Naive B cell (primary cell): ENCODE measurements around the gene ZNF761. TPM values are rescaled to one million over a fixed set of nuclear protein-coding genes. Genes with fewer than 3 reads are reported as not detected.
"Not testable (repeated sequence)": the region's sequence is repeated elsewhere in the genome, so short reads cannot be mapped to it uniquely, and the experiment has no call there.

Source experiments
- ATAC-seq, 2 donors: fragments of 150-1000 bp; cut with Tn5 transposase; 2 replicates each; pipeline ENCODE4 v1.10.0; 2021; ENCODE audit warnings: low read depth in 2 of 2, mild to moderate bottlenecking in 2 of 2, moderate library complexity in 2 of 2
- DNase-seq: peaks from one replicate; pipeline ENCODE4 v3.0.0; 2022
- H3K27ac Mint-ChIP-seq, 6 donors: one replicate each; pipeline ENCODE4 v1.8.0; 2020 to 2022; ENCODE audit warnings: mild to moderate bottlenecking in 6 of 6, mixed read lengths in 6 of 6, moderate library complexity in 5 of 6, inconsistent platforms in 2 of 6
- H3K27me3 Mint-ChIP-seq, 3 donors: one replicate each; pipeline ENCODE4 v1.8.0; 2021 to 2022; ENCODE audit warnings: mixed read lengths in 3 of 3, mild to moderate bottlenecking in 1 of 3
- H3K36me3 Mint-ChIP-seq, 2 donors: one replicate each; pipeline ENCODE4 v1.8.0; 2020 to 2022; ENCODE audit warnings: mixed read lengths in 2 of 2, inconsistent platforms in 1 of 2, mild to moderate bottlenecking in 1 of 2
- H3K4me1 Mint-ChIP-seq, 3 donors: one replicate each; pipeline ENCODE4 v1.8.0; 2020 to 2022; ENCODE audit warnings: mixed read lengths in 3 of 3, inconsistent platforms in 1 of 3, mild to moderate bottlenecking in 1 of 3, moderate library complexity in 1 of 3
- H3K4me3 Mint-ChIP-seq, 8 donors: one replicate each; pipeline ENCODE4 v1.8.0; 2020 to 2022; ENCODE audit warnings: mild to moderate bottlenecking in 8 of 8, mixed read lengths in 8 of 8, moderate library complexity in 8 of 8, inconsistent platforms in 2 of 8
- H3K9me3 Mint-ChIP-seq, 7 donors: one replicate each; pipeline ENCODE4 v1.8.0; 2020 to 2022; ENCODE audit warnings: mixed read lengths in 7 of 7, mild to moderate bottlenecking in 5 of 7, inconsistent platforms in 2 of 7, moderate library complexity in 1 of 7
- polyA plus RNA-seq, 6 donors: library from polyadenylated mRNA; unstranded; fragments of 300-500 nt; fragmentation: Illumina TruSeq; gene quantifications; one replicate each; pipeline ENCODE4 v1.2.3, GENCODE V29; 2021; ENCODE audit warnings: low read depth in 6 of 6

ZNF761 gene
- polyA plus RNA-seq, 6 donors from 2014 or later = 6.4 to 18.3 (median 11.6) TPM

DNA sequence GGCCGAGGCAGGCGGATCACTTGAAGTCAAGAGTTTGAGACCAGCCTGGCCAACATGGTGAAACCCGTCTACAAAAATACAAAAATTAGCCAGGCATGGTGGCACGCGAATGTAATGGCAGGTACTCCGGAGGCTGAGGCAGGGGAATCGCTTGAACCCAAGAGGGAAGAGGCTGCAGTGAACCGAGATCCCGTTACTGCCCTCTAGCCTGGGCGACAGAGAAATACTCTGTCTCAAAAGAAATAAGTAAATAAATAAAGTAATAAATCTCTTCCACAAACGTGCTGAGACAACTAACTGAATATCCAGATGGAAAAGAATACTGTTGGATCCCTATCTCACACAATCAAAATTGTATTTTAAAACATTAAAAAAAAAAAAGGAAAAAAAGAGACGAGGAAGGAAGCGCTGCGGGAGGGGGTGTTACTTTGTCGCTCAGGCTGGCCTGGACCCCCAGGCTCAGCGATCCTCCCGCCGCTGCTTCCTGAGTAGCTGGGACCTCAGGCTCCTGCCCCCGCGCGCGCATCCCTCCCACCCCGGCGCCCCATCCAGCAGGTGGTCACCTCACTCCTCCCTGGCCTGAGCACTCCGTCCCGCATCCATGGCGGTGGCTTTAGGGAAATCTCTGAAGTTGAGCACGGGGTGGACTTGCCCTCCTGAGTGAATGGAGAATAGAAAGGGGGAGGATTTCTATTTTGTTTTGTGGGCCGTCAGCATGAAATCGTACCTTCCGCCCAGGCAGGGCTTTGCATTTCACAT is 35.1 kb downstream of the ZNF761 start:
- no peak for DNase-seq
- peak; percentile 23 to 34 for ATAC-seq
- Mint-ChIP-seq H3K27me3 (peaks cover 9 to 31% (median 17%) of the 10 kb centered on the region in 3 donors), H3K27ac (peak overlapping the region in 4 of 6 donors; percentile 88 to 96 (median 96)), H3K9me3 (peaks cover 9 to 25% (median 14%) of the 10 kb centered on the region in 7 donors), H3K4me1 (peaks cover 19 to 41% (median 39%) of the 10 kb centered on the region in 3 donors), H3K36me3 (peaks cover 8 to 15% of the 10 kb centered on the region in 2 donors), H3K4me3 (peak overlapping the region; percentile 89 to 98 (median 96))

- Mint-ChIP-seq H3K9me3 (peaks cover 8 to 23% (median 11%) of the 10 kb centered on the region in 7 donors), H3K27ac (peak within 1 kb of the TSS; percentile 88 to 96 (median 94)), H3K4me1 (peaks cover 21 to 42% (median 39%) of the 10 kb centered on the region in 3 donors), H3K27me3 (peaks cover 9 to 30% (median 15%) of the 10 kb centered on the region in 3 donors), H3K36me3 (peaks cover 10 to 13% of the 10 kb centered on the region in 2 donors), H3K4me3 (peak within 1 kb of the TSS; percentile 89 to 98 (median 96))
- peak; percentile 89 for DNase-seq
- peak; percentile 94 for ATAC-seq
These were observed 35.9 kb downstream of the ZNF761 start, which contains the start of gene ZNF813 for GRCh38 chr19:53467485-53468262. TSS of gene ZNF813 (plus strand) at chr19:53467733. CDS start at chr19:53483823, 16,090 bp downstream.

DNA sequence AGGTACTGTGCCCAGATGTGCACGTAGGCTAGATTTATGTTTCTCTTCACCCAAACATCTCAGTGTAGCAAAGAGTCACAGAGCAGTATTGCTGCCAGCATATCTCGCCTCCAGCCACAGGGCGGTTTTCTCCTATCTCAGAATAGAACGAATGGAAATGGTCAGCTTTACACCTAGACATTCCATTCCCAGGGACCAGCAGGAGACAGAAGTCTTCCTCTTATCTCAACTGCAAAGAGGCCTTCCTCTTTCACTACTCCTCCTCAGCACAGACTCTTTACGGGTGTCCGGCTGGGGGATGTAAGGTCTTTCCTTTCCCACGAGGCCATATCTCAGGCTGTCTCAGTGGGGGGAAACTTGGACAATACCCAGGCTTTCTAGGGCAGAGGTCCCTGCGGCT is 36.8 kb downstream of the ZNF761 start:
- Mint-ChIP-seq H3K27ac (peak overlapping the region in 5 of 6 donors; percentile 29 to 88 (median 82)), H3K4me3 (peak overlapping the region; percentile 89 to 98 (median 96)), H3K9me3 (peaks cover 2 to 21% (median 4%) of the 10 kb centered on the region in 7 donors), H3K4me1 (peaks cover 17 to 42% (median 33%) of the 10 kb centered on the region in 3 donors), H3K27me3 (peaks cover 5 to 20% (median 6%) of the 10 kb centered on the region in 3 donors)
- not testable (repeated sequence) for ATAC-seq, DNase-seq, H3K36me3 Mint-ChIP-seq

- no peak for DNase-seq
- Mint-ChIP-seq H3K27me3 (no peaks in the 10 kb centered on the region), H3K27ac (no peak overlapping the region), H3K9me3 (peaks cover 0 to 38% (median 10%) of the 10 kb centered on the region in 7 donors), H3K4me1 (peaks cover 17 to 38% (median 37%) of the 10 kb centered on the region in 3 donors), H3K4me3 (peak overlapping the region in 2 of 8 donors; percentile 15 to 29), H3K36me3 (peaks cover 16 to 21% of the 10 kb centered on the region in 2 donors)
- no peak for ATAC-seq
These were observed 40.1 kb downstream of the ZNF761 start for GRCh38 chr19:53471916-53472315.

- H3K9me3 Mint-ChIP-seq = peaks cover 4 to 63% (median 30%) of the 10 kb centered on the region in 7 donors
- not testable (repeated sequence) for DNase-seq, ATAC-seq, H3K27me3 Mint-ChIP-seq, H3K4me3 Mint-ChIP-seq
- peak overlapping the region in 1 of 6 donors; percentile 39 for H3K27ac Mint-ChIP-seq
- peaks cover 3 to 23% (median 19%) of the 10 kb centered on the region in 3 donors for H3K4me1 Mint-ChIP-seq
- peaks cover 34 to 39% of the 10 kb centered on the region in 2 donors for H3K36me3 Mint-ChIP-seq
These were observed 43.0 kb downstream of the ZNF761 start for GRCh38 chr19:53474832-53475231.

DNA sequence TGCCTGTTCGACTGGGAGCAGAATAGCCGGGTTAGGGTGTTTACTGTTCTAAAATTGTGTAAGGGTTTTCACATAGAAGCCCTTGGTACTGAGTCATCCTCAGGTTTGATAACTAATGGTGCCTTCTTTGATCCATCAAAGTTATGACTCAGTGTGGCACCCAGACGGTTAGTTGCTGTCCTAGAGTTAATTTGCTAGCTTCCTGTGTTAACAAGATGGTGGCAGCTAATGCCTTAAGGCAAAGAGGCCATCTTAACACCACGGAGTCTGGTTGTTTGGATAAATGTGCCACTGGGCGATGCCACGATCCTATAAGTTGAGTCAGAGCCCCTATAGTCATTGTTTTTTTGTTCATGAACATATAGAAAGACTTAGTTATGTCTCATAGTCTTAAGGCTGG is 43.7 kb downstream of the ZNF761 start:
- not testable (repeated sequence) for H3K27ac Mint-ChIP-seq, DNase-seq, H3K27me3 Mint-ChIP-seq, ATAC-seq
- H3K4me1 Mint-ChIP-seq = peaks cover 3 to 18% (median 14%) of the 10 kb centered on the region in 3 donors
- peaks cover 5 to 70% (median 36%) of the 10 kb centered on the region in 7 donors for H3K9me3 Mint-ChIP-seq
- peak overlapping the region in 1 of 8 donors; percentile 10 for H3K4me3 Mint-ChIP-seq
- H3K36me3 Mint-ChIP-seq = peaks cover 38 to 42% of the 10 kb centered on the region in 2 donors

GRCh38 chr19:53483751-53484150 is 52.0 kb downstream of the ZNF761 start:
- H3K27ac Mint-ChIP-seq, H3K4me1 Mint-ChIP-seq, ATAC-seq, DNase-seq, H3K27me3 Mint-ChIP-seq: not testable (repeated sequence)
- peak overlapping the region in 1 of 8 donors; percentile 20 for H3K4me3 Mint-ChIP-seq
- peaks cover 61 to 69% of the 10 kb centered on the region in 2 donors for H3K36me3 Mint-ChIP-seq
- H3K9me3 Mint-ChIP-seq = peaks cover 10 to 89% (median 79%) of the 10 kb centered on the region in 7 donors

DNA sequence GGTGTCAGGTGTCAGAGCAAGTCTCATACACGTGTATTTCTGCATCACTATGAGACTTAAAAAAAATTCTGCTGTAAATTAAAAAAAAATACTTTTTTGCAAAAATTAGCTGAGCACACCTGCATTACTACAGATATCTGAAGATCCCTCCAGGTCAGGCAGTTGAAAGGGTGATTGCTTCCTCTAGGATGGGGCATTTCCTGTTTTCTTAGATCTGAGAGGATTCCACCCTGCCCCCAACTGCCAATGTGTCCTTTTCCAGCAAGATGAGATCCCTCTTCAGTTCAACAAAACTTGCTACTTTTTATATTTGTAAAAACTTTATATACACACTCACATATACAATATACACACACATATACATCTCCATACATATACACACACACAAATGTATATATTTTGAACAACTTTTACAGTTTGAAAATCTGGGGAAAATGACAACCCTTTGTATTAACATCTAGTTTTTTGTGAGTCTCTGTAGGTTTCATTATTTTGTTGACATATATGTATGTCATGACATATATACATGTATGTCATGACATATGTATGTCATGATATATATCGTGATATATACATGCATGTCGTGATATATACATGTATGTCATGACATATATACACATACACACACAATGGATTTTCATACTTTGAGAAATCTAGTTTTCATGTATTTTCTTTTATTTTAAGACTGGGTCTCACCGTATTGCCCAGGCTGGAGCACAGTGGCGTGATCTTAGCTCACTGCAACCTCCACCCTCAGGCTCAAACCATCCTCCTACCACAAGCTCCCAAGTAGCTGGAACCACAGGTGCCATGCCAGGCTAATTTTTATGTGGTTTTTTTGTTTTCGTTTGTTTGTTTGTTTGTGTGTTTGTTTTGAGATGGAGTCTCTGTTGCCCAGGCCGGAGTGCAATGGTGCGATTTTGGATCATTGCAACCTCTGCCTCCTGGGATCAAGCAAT is 53.5 kb downstream of the ZNF761 start:
- no peak overlapping the region for H3K4me3 Mint-ChIP-seq
- H3K36me3 Mint-ChIP-seq = peaks cover 53 to 64% of the 10 kb centered on the region in 2 donors
- DNase-seq (no peak), ATAC-seq (no peak)
- no peak overlapping the region for H3K27ac Mint-ChIP-seq
- H3K27me3 Mint-ChIP-seq = no peaks in the 10 kb centered on the region
- peaks cover 5 to 83% (median 72%) of the 10 kb centered on the region in 7 donors for H3K9me3 Mint-ChIP-seq
- no peaks in the 10 kb centered on the region for H3K4me1 Mint-ChIP-seq

DNA sequence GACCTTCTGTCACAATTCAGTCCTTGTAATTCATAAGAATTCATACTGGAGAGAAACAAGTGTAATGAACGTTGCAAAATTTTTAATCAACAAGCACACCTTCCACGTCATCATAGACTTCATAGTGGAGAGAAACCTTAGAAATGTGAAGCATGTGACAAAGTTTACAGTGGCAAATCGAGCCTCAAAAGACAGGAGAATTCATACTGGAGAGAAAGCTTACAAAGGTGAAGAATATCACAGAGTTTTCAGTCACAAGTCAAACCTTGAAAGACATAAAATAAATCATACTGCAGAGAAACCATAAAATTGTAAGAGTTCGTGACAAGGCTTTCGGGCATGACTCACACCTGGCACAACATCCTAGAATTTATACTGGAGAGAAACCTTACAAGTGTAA is 60.4 kb downstream of the ZNF761 start:
- Mint-ChIP-seq H3K4me3 (no peak overlapping the region), H3K36me3 (peaks cover 58 to 60% of the 10 kb centered on the region in 2 donors), H3K27ac (no peak overlapping the region), H3K27me3 (no peaks in the 10 kb centered on the region), H3K4me1 (no peaks in the 10 kb centered on the region), H3K9me3 (peaks cover 21 to 91% (median 83%) of the 10 kb centered on the region in 7 donors)
- no peak for DNase-seq
- no peak for ATAC-seq

DNA sequence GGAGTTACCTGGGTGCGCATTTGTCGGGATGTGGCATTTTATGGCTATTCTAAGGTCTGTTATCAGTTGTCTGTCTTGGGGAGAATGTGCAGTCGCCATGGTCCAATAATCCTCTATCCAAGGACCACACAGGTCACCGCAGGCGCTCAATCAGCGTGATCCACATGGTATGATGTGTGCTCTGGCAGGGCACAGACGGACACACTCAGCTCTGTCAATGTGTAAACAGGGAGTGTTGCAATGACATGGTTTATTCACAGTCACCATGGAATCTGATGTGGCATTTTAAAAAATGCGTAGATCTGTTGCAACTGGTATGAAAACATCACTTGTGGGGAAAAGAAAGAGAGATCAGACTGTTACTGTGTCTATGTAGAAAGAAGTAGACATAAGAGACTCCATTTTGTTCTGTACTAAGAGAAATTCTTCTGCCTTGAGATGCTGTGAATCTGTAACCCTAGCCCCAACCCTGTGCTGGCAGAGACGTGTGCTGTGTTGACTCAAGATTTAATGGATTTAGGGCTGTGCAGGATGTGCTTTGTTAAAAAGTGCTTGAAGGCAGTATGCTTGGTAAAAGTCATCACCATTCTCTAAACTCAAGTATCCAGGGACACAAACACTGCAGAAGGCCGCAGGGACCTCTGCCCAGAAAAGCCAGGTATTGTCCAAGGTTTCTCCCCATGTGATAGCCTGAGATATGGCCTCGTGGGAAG is 65.7 kb downstream of the ZNF761 start:
- Mint-ChIP-seq H3K27me3 (peaks cover 0 to 14% (median 4%) of the 10 kb centered on the region in 3 donors), H3K36me3 (peaks cover 20 to 22% of the 10 kb centered on the region in 2 donors), H3K9me3 (peaks cover 10 to 82% (median 63%) of the 10 kb centered on the region in 7 donors)
- DNase-seq, H3K27ac Mint-ChIP-seq, ATAC-seq, H3K4me1 Mint-ChIP-seq, H3K4me3 Mint-ChIP-seq: not testable (repeated sequence)

DNA sequence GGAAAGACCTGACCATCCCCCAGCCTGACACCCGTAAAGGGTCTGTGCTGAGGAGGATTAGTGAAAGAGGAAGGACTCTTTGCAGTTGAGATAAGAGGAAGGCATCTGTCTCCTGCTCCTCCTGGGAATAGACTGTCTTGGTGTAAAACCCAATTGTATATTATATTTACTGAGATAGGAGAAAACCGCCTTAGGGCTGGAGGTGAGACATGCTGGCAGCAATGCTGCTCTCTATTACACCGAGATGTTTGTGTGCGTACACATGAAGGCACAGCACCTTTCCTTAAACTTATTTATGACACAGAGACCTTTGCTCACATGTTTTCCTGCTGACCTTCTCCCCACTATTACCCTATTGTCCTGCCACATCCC is 66.2 kb downstream of the ZNF761 start:
- not testable (repeated sequence) for ATAC-seq, H3K4me1 Mint-ChIP-seq, H3K27ac Mint-ChIP-seq, DNase-seq, H3K4me3 Mint-ChIP-seq
- peaks cover 0 to 14% (median 4%) of the 10 kb centered on the region in 3 donors for H3K27me3 Mint-ChIP-seq
- peaks cover 16 to 17% of the 10 kb centered on the region in 2 donors for H3K36me3 Mint-ChIP-seq
- H3K9me3 Mint-ChIP-seq = peaks cover 10 to 81% (median 57%) of the 10 kb centered on the region in 7 donors

DNA sequence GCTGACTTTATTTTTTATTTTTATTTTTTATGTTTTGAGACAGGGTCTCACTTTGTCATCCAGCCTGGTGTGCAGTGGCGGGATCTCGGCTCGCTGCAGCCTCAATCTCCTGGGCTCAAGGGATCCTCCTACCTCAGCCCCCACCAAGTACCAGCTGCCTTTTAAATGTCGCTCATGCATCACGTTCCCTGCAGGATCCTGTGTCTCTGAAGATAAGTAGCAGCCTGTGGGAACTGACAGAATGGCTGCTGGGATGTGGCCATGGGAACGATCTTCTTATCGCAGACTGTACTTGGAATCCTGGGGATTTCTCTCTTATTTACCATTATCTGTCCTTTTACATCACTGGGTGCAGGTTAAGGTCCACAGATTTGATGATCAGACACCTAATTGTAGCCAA is 71.4 kb downstream of the ZNF761 start:
- peaks cover 12 to 44% (median 24%) of the 10 kb centered on the region in 3 donors for H3K27me3 Mint-ChIP-seq

More for the DNA sequence above, 71.4 kb downstream of the ZNF761 start:
- not testable (repeated sequence) for DNase-seq, H3K4me3 Mint-ChIP-seq, H3K4me1 Mint-ChIP-seq, H3K27ac Mint-ChIP-seq, ATAC-seq, H3K36me3 Mint-ChIP-seq
- peaks cover 0 to 44% (median 13%) of the 10 kb centered on the region in 7 donors for H3K9me3 Mint-ChIP-seq
